Embryonic facial prominence (tissue), 1 donor: Measurements from ENCODE around the gene INO80E.
"Not testable (repeated sequence)": the region's sequence is repeated elsewhere in the genome, so short reads cannot be mapped to it uniquely, and the experiment has no call there.

Experiments
- DNase-seq: peaks from one replicate; pipeline ENCODE4 v3.0.0-alpha.2; 2016; ENCODE audit errors: extremely low spot score

INO80E gene

DNA sequence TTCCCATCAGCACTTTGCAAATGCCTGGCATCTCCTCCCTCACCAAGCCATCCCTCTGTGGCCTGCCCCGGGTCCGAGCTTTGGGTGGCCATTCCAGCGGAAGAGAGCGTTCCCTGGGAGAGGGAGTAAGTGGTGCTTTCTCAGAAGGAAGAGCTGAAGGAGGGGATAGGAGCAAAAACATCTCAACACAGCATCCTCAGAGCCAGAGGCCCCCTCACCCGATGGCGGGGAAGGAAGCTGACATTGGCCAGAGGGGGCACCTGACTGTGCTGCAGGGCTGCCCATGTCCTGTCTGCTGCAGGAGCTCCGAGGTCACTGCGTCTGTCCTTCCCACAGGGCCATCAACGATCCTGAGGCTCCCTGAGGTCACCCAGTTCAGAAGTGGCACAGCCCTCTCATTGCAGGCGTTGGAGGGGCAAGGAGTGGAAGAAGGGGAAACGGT is 35.5 kb downstream of the INO80E start:
- DNase-seq = no peak

DNA sequence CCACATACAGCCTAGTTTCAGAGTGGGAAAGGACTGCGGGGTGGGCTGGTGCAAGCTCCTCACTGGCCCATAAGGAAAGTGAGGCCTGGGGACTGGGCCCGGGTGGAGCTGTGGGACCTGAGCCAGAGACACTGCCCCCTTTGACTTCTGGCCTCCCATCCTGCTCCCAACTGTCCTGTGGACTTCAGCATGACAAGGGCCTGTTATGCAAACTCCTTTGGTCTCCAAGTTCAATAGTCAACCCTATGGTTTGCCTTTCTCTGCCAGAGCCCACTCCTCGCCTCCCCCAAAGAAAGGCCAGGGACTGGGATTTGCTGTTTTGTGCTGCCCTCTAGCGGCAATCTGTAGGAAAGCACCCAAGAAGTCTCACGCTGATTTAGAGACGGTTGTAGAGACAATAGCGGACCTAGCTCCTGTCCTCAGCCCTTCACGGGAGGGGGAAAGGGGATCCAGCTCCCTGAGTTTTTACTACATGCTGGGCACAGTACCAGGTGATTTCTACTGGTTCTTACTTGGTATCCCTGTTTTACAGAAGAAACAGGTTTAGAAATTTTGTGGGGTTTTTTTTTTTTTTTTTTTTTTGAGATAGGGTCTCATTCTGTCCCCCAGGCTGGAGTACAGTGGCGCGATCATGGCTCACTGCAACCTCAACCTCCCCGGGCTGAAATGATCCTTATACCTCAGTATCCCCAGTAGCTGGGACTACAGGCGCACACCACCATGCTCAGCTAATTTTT is 36.2 kb downstream of the INO80E start:
- no peak for DNase-seq

GRCh38 chr16:30033270-30033669 is 37.2 kb downstream of the INO80E start:
- no peak for DNase-seq

- no peak for DNase-seq
These were observed 44.2 kb downstream of the INO80E start for GRCh38 chr16:30040221-30040620.

GRCh38 chr16:30040690-30041089 is 44.6 kb downstream of the INO80E start:
- DNase-seq = not testable (repeated sequence)

DNA sequence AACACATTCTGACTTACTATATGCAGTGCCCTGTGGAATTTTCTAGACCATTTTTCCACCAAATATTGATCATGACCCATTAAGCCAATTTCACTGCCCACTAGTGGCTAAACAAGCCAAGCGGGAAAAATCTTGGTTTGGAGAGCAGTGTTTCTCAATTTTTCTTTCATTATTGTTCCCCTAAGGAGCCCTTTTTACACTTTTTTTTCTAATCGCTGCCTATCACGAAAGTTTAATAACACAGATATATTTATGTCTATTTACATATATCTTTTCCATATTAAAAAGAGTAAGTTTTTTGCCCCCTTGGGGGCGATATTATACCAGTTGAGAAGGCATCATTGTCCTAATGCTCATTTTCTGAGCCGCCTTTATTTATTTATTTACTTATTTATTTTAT is 45.8 kb downstream of the INO80E start:
- no peak for DNase-seq

GRCh38 chr16:30046178-30046577 is 50.1 kb downstream of the INO80E start:
- DNase-seq = no peak

GRCh38 chr16:30046588-30046987 is 50.5 kb downstream of the INO80E start:
- no peak for DNase-seq

- no peak for DNase-seq
These were observed 53.8 kb downstream of the INO80E start for GRCh38 chr16:30049871-30050270.

- no peak for DNase-seq
These were observed 55.5 kb downstream of the INO80E start for GRCh38 chr16:30051518-30051917.

DNA sequence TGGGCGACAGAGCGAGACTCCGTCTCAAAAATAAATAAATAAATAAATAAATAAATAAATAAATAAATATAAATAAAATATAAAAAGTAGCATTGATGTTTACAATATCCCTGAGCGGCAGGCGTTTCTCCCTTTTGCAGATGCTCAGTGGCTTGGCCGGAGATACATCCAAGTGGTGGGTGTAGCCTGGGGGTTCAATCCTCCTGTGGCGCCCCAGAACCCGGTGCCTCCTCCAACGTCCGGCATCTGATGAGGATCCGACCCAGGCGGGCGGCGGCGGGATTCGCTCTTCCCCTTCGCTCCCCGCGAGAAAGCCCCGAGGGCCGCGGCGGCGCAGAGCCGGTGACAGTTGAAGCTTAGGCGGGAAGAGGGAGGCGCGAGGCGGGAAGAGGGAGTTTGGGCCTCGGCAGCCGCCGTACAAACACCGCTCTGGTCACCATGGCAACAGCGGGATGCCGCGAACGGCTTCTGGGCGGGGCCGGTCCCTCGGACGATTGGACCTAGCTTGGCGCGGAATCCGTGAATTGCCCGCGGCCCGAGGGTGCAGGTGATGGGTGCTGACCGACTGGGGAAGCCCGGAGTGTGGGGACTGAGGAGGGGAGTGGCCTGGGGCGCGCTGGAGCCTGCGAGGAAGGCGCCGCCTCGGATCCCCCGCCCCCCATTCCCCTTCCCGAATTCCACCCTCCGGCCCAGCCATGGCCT is 56.8 kb downstream of the INO80E start:
- peak; percentile 80 for DNase-seq

GRCh38 chr16:30053376-30054015 is 57.5 kb downstream of the INO80E start:
- DNase-seq = no peak

DNA sequence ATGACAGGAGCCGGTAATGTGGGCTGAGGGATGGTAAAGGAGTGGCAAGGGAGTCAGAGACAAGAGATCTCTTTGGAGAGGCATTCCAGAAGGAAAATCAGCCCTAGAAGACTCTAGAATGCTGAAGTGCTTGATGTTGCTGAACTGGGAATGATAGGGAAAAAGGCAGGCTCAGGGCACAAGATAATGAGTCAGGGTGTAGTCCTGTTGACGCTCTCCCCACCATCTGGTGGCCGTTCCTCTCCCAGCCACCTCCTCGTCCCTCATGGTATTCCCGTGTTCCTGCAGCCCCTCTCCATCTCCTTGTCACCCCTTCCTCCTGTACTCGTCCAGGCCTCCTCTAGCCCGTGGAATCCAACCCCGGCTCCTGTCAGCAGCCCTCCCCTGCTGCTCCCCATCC is 58.4 kb downstream of the INO80E start:
- no peak for DNase-seq

DNA sequence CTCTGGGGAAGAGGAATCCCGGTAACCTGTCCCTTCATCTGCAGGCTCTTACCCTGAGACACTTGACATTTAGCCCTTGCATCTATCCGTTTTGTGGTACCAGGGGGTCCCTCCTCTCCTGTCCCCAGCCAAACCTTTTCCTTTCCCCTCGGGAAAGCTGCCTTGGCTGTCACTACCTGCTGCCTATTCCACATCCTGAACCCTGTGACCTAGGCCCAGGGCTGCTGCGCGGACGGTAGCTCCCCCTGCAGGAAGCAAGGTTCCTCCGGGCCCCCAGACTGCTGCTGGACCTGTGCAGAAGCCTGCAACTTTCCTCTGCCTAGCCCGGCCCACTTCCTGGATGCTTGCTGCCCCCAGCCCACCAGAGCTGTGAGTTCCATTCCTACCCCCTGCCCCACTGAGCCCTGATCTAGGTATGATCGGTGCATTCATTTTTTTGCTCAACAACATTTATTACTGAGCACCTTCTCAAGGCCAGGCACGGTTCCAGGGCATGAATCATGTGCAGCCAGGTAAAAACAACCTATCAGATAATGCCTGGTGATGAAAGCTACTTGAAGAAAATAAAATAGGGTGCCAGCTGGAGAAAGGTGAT is 59.0 kb downstream of the INO80E start:
- DNase-seq = no peak
